Esophagus squamous epithelium (tissue), 4 donors: ENCODE results near the gene TUBE1.

Experiments
- CTCF ChIP-seq, 6 experiments: fragments of 450-650 bp in 4 of 6; fragments of 200-600 bp in 2 of 6; sonication (generic) in 2 of 6; IDR thresholded peaks; one replicate each; pipeline ENCODE4 v1.5.1; 2016 to 2019; ENCODE audit warnings: antibody characterized with exemption in 6 of 6, mild to moderate bottlenecking in 4 of 6, moderate library complexity in 4 of 6
- POLR2A ChIP-seq, 4 donors: fragments of 450-650 bp; IDR thresholded peaks; one replicate each; pipeline ENCODE4 v1.6.1; 2017; ENCODE audit warnings: antibody characterized with exemption in 4 of 4, mild to moderate bottlenecking in 4 of 4, moderate library complexity in 3 of 4

GRCh38 chr6:112054001-112054400 is 33.3 kb downstream of the TUBE1 start, which contains the start of gene CCN6:
- no peak for TF ChIP-seq CTCF (IDR thresholded peaks at IDR 0.05)
- no peak for TF ChIP-seq POLR2A (IDR thresholded peaks at IDR 0.05)
